AG09309 (cell line): Measurements from ENCODE around the gene ADCY4.

Experiments
- DNase-seq: peaks from one replicate; pipeline ENCODE4 v3.0.0-alpha.2; 2010; ENCODE audit warnings: low read depth
- H3K4me3 ChIP-seq: 2 replicates; pipeline ENCODE4 v1.5.1; 2011; ENCODE audit warnings: mild to moderate bottlenecking, low read depth, low read length, moderate library complexity; ENCODE audit not compliant: control insufficient read depth
- TF ChIP-seq, protein P1 (sequence below): IDR thresholded peaks from 2 replicates; pipeline ENCODE4 v1.5.1; 2011; ENCODE audit warnings: mild to moderate bottlenecking, low read depth, low read length, inconsistent platforms; ENCODE audit not compliant: insufficient read depth, control insufficient read depth; ENCODE audit errors: missing control alignments

Gene ADCY4

DNA sequence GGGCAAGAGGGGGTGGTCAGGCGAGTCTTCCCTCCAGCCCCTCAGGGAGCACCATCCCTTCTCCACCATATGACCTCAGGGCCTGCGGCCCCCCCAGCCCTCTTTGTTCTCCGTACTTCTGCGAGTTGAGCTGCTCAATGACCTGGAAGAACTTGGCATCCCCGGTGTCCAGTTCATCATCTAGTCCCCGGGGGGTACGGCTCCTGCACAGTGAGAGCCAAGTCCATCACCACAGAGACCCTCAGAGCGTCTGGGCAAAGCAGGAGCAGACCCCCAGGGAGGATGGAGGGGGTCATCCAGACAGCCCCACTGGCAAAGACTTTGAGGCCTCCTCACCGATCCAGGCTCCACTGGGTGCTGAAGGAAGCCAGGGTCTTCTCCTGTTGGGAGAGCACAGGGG lies 8.9 kb downstream of the ADCY4 start:
- DNase-seq = no peak
- TF ChIP-seq, protein P1, sequence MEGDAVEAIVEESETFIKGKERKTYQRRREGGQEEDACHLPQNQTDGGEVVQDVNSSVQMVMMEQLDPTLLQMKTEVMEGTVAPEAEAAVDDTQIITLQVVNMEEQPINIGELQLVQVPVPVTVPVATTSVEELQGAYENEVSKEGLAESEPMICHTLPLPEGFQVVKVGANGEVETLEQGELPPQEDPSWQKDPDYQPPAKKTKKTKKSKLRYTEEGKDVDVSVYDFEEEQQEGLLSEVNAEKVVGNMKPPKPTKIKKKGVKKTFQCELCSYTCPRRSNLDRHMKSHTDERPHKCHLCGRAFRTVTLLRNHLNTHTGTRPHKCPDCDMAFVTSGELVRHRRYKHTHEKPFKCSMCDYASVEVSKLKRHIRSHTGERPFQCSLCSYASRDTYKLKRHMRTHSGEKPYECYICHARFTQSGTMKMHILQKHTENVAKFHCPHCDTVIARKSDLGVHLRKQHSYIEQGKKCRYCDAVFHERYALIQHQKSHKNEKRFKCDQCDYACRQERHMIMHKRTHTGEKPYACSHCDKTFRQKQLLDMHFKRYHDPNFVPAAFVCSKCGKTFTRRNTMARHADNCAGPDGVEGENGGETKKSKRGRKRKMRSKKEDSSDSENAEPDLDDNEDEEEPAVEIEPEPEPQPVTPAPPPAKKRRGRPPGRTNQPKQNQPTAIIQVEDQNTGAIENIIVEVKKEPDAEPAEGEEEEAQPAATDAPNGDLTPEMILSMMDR = no peak
- no peak overlapping the region for H3K4me3 ChIP-seq

DNA sequence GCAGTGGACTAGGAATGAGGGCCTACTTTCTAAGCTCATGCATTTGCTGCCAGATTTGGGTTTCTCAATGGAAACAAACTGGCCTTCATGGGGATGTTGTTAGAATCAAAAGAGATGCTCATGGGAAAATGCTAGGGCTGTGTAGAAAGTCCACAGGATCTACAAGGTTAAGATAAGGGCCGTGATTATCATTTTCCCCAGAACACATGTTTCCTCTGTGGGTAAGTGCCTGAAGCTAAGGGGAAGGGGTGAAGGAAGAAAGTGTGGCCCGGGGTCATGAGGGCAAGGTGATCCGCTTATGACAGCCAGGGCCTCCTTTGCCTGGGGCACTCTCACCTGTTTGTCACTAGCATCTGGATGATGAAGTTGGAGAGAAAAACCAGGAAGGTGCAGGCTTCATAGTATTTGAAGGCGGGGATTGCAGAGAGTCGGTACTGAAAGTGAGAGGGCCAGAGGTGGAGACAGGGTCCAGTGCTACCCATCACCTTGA lies 9.8 kb downstream of the ADCY4 start:
- no peak overlapping the region for H3K4me3 ChIP-seq
- no peak for DNase-seq
- TF ChIP-seq, protein P1 = no peak

DNA sequence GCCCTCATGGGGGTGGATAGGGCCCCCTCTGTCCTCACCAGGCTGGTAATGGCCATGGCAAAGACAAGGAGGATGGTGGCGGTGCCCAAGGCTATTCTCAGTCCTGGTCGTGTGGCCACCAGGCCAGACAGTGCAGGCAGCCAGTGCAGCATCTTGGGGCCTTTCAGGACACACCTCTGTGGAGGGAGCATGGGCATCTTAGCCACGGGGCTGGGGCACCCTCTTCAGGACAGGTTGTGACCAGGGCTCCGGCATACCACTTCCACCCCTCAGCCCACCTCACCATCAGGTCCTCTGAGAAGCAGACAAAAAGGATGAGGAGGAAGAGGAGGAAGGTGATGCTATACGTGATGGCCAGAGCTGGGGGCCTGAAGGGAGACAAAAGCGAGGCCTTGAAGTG lies 10.8 kb downstream of the ADCY4 start:
- DNase-seq = no peak
- no peak overlapping the region for H3K4me3 ChIP-seq
- TF ChIP-seq, protein P1 = no peak

DNA sequence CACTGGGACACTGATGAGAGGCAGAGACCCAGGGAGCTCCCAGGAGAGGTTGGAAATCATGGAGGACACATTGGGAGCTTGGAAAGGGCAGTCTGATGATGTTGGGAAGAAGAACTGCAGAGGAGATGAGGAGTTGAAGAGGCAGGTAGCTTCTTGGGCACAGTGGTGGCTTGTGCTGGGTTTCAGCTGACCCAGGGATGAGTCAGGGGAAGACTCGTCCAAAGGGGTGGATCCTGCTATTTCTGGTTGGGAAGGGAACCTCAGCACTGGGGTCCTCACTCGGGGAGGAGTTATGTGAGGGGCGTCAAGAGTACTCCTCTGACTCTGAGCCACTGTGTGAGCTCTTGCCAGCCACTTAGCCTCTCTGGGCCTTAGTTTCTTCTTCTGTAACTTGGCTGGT lies 11.5 kb downstream of the ADCY4 start:
- DNase-seq = no peak
- TF ChIP-seq, protein P1 = no peak

DNA sequence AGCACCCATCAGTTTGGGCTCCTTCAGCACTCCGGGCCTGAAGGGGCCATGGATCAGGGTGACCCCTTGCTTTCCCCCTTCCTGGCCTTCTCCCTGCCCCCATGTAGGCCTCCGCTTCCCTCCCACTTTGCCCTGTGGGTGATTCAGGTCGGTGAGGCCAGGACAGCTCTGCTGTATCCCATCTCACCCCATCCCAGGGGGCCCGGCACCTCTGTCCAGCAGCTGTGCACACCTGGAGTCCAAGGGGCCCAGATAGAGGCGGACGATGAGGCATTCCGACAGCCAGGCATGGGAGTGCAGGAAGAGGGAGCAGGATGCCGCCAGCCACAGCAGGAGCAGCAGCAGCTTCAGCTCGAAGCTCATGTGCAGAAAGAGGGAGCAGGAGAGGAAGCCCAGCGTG lies 12.2 kb downstream of the ADCY4 start:
- no peak for DNase-seq
- TF ChIP-seq, protein P1 = no peak

More for the DNA sequence above, 11.5 kb downstream of the ADCY4 start:
- no peak overlapping the region for H3K4me3 ChIP-seq

DNA sequence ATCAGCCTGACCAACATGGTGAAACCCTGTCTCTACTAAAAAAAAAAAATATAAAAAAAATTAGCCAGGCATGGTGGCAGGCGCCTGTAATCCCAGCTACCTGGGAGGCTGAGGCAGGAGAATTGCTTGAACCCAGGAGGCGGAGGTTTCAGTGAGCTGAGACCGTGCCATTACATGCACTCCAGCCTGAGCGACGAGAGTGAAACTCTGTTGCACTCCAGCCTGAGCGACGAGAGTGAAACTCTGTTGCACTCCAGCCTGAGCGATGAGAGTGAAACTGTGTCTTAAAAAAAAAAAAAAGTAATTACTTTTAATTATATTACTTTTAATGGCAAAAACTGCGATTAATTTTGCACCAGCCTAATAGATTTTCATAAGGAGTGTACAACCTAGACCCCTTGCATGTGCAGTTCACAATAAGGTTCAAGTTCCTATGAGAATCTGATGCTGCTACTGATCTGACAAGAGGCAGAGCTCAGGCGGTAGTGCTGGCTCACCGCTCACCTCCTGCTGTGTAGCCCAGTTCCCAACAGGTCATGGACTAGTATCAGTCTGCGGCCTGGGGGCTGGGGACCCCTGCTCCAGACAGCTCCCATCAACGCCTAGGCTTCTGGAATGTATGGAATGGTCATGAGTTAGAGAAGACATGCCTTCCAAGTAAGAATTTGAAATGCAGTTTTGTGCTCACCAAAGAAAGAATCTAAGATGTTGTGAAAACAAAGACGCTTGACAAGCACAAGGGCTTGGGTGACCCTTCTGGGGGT lies 13.5 kb downstream of the ADCY4 start:
- TF ChIP-seq, protein P1 = no peak
- H3K4me3 ChIP-seq = no peak overlapping the region
- no peak for DNase-seq

More for the DNA sequence above, 12.2 kb downstream of the ADCY4 start:
- H3K4me3 ChIP-seq = no peak overlapping the region
